Tibial artery (tissue), 4 donors: Measurements from ENCODE around the gene PCNT.

Source experiments
- DNase-seq, 2 donors: peaks; one replicate each; pipeline ENCODE4 v3.0.0-alpha.2; 2019
- H3K27ac ChIP-seq, 2 donors: fragments of 200-600 bp; sonication (generic) in 1 of 2; 1 replicate in 1 of 2; 2 replicates in 1 of 2; pipeline ENCODE4 v1.5.1; 2018 to 2019; ENCODE audit warnings: mild to moderate bottlenecking in 1 of 2
- H3K27me3 ChIP-seq, 2 donors: fragments of 200-600 bp; sonication (generic) in 1 of 2; one replicate each; pipeline versions ENCODE4 v1.5.1 to v1.6.0; 2016 to 2019
- H3K36me3 ChIP-seq, 3 donors: fragments of 200-600 bp; sonication (generic) in 2 of 3; one replicate each; pipeline ENCODE4 v1.5.1; 2016 to 2019; ENCODE audit warnings: mild to moderate bottlenecking in 2 of 3
- H3K4me1 ChIP-seq, 4 donors: fragments of 200-600 bp; sonication (generic) in 2 of 4; 1 replicate in 3 of 4; 2 replicates in 1 of 4; pipeline ENCODE4 v1.5.1; 2016 to 2019
- H3K4me3 ChIP-seq, 2 donors: fragments of 200-600 bp; sonication (generic) in 1 of 2; 1 replicate in 1 of 2; 2 replicates in 1 of 2; pipeline ENCODE4 v1.5.1; 2018 to 2019; ENCODE audit warnings: mild to moderate bottlenecking in 2 of 2
- H3K9me3 ChIP-seq, 3 donors: fragments of 200-600 bp; sonication (generic) in 1 of 3; one replicate each; pipeline ENCODE4 v1.5.1; 2016 to 2019
- intact Hi-C: fragments of 100-400 bp; cut with DNase I; formaldehyde crosslinking; loops from one replicate; pipeline ENCODE4 v1.15.0; 2023; ENCODE audit warnings: low total_unique reads
- TF ChIP-seq, protein P1 (sequence below), 2 experiments: fragments of 200-600 bp in 1 of 2; fragments of 450-650 bp in 1 of 2; IDR thresholded peaks; one replicate each; pipeline ENCODE4 v1.5.1; 2017 to 2019; ENCODE audit warnings: antibody characterized with exemption in 2 of 2, mild to moderate bottlenecking in 1 of 2, moderate library complexity in 1 of 2

Gene PCNT

DNA sequence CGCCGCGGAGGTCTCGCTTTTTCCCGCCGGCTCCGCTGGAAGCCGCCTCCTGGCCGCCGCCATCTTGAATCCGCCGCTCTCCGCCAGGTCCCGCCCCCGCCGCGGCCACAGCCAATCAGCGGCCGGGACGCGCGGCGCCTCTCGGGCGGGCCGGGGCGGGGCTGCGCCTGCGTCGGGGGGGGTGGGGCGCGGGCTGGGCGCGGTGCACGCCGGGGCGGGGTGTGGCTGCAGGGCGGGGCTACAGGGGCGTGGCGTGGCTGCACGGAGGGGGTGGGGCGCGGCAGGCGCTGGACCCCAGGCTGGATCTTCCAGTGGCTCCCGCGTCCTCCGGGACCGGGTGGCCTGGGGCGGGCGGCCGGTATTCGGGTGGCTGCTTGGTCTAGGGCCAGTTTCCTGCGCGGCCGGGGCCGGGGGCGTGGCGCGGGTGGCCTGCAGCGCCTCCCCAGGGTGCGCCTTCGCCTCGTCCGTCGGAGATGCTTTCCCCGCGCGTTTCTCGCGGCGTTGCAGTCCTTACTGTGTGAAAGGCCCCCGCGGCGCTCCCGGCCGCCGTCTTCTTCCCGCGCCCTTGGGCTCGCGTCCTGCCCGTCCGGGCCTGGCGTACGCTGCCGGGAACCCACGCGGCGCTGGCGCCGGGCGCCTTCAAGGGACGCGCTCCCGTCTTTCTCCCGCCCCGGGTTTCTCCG is 575 bp downstream of the PCNT start:
- no peaks in the 10 kb centered on the region for H3K27me3 ChIP-seq
- DNase-seq, result peak; percentile 75 to 91
- no peaks in the 10 kb centered on the region for H3K9me3 ChIP-seq
- TF ChIP-seq, protein P1, sequence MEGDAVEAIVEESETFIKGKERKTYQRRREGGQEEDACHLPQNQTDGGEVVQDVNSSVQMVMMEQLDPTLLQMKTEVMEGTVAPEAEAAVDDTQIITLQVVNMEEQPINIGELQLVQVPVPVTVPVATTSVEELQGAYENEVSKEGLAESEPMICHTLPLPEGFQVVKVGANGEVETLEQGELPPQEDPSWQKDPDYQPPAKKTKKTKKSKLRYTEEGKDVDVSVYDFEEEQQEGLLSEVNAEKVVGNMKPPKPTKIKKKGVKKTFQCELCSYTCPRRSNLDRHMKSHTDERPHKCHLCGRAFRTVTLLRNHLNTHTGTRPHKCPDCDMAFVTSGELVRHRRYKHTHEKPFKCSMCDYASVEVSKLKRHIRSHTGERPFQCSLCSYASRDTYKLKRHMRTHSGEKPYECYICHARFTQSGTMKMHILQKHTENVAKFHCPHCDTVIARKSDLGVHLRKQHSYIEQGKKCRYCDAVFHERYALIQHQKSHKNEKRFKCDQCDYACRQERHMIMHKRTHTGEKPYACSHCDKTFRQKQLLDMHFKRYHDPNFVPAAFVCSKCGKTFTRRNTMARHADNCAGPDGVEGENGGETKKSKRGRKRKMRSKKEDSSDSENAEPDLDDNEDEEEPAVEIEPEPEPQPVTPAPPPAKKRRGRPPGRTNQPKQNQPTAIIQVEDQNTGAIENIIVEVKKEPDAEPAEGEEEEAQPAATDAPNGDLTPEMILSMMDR (IDR thresholded peaks at IDR 0.05), result no peak
- intact Hi-C loops, result loop anchor here (10.0 kb wide), 1 partner anchor 100 kb away; the partner anchor contains the start of gene LSS
- H3K4me1 ChIP-seq, result peaks cover 0 to 27% (median 20%) of the 10 kb centered on the region in 4 donors
- H3K4me3 ChIP-seq, result peak overlapping the region; percentile 70 to 100
- H3K27ac ChIP-seq, result peak overlapping the region; percentile 85 to 99
- peaks cover 9 to 24% (median 9%) of the 10 kb centered on the region in 3 donors for H3K36me3 ChIP-seq

DNA sequence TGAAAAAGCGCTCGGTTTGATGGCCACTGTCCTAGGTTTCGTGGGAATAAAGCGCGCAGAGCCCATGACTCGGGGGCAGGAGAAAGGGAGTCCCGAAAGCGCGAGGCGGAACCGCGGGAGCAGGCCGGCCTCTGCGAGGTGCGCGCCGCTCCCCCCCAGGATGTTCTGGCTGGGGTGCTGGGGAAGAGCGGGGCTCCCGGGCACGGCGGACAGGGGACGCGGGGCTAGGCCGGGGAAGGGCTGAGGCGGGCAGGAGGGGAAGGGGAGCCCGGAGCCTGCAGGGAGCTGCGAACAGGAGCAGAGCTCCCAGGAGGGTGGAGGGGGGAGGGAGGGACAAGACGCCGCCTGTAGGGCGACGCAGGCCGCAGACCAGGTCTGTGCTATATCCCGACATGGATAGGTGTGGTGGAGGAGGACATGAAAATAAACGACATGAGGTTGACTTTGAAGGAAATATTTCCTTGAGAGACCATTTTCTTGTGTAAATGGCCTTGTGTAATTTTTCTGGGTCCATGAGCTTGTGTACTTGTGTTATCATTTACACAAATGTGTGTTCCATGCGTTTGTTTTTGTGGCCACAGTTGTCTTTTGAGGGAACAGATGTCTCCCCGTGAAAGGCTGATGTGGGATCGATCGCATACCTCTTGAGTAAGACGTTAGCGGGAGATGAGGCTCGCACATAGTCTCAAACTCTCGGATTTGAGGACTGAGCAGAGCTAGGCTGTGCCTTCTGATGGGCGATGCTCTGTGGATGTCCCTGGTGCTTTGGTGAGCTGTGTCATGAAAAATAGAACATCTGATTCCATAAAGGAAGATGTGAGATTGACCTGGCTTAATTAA is 1.3 kb downstream of the PCNT start:
- DNase-seq, result peak; percentile 20 to 73
- peak overlapping the region; percentile 70 to 100 for H3K4me3 ChIP-seq
- TF ChIP-seq, protein P1 (IDR thresholded peaks at IDR 0.05), result peak in 1 of 2 experiments; percentile 14
- no peaks in the 10 kb centered on the region for H3K9me3 ChIP-seq
- intact Hi-C loops, result loop anchor here (10.0 kb wide), 1 partner anchor 100 kb away; the partner anchor contains the start of gene LSS
- peaks cover 14 to 30% (median 14%) of the 10 kb centered on the region in 3 donors for H3K36me3 ChIP-seq
- peaks cover 0 to 27% (median 20%) of the 10 kb centered on the region in 4 donors for H3K4me1 ChIP-seq
- no peaks in the 10 kb centered on the region for H3K27me3 ChIP-seq
- H3K27ac ChIP-seq, result peak overlapping the region; percentile 76 to 99

DNA sequence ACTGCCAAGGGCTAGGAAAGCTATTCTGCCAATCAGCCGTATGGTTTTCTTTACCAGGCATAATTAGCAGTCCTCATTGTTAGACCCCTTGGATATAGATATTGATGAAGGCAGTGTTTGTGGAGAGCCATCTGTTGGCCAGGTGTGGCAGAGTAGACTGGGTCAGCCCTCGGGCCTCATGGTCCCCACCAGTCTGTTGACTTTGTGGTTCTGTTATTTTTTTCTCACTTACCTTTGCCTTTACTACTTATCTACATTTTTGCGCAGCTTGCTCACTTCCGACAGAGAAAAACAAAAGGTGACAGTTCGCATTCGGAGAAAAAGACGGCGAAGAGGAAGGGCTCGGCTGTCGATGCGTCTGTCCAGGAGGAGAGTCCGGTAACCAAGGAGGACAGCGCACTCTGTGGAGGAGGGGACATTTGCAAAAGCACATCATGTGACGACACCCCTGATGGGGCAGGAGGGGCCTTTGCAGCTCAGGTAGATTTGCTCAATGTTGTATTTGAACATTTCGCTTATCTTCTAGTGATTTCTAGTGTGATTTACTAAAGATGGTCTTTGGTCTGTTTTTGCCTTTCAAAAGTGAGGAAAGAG is 2.3 kb downstream of the PCNT start:
- H3K4me3 ChIP-seq, result no peak overlapping the region
- H3K4me1 ChIP-seq, result peaks cover 0 to 27% (median 20%) of the 10 kb centered on the region in 4 donors
- peak overlapping the region in 1 of 2 donors; percentile 99 for H3K27ac ChIP-seq
- H3K9me3 ChIP-seq, result no peaks in the 10 kb centered on the region
- intact Hi-C loops, result loop anchor here (10.0 kb wide), 1 partner anchor 101 kb away; the partner anchor contains the start of gene LSS
- TF ChIP-seq, protein P1 (IDR thresholded peaks at IDR 0.05), result no peak
- no peaks in the 10 kb centered on the region for H3K27me3 ChIP-seq
- DNase-seq, result no peak
- peaks cover 17 to 39% (median 20%) of the 10 kb centered on the region in 3 donors for H3K36me3 ChIP-seq

DNA sequence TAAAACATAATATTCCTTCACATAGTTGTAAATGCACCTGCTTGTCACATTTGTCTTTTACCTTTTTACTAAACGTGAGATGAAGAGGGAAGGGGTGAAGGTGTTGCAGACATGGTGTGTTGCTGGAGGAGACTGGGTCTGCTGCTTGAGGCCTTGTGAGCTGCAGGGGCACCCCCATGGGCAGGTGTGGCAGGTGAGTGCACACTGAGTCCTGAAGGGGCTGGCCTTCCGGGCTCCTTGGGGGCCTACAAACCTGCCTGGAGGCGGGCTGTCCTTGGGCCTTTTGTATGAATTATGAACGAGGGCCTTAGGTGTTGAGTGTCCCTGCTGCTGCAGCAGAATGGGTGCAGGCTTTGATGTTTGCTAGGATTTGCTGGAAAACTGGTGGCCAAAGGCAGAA is 3.8 kb downstream of the PCNT start:
- no peak for DNase-seq
- Histone ChIP-seq H3K4me3 (no peak overlapping the region), H3K27me3 (no peaks in the 10 kb centered on the region), H3K4me1 (peaks cover 0 to 17% (median 12%) of the 10 kb centered on the region in 4 donors), H3K27ac (no peak overlapping the region), H3K9me3 (no peaks in the 10 kb centered on the region), H3K36me3 (peaks cover 19 to 47% (median 20%) of the 10 kb centered on the region in 3 donors)
- intact Hi-C loops, result loop anchor here (10.0 kb wide), 1 partner anchor 103 kb away; the partner anchor contains the start of gene LSS
- TF ChIP-seq, protein P1 (IDR thresholded peaks at IDR 0.05), result no peak

DNA sequence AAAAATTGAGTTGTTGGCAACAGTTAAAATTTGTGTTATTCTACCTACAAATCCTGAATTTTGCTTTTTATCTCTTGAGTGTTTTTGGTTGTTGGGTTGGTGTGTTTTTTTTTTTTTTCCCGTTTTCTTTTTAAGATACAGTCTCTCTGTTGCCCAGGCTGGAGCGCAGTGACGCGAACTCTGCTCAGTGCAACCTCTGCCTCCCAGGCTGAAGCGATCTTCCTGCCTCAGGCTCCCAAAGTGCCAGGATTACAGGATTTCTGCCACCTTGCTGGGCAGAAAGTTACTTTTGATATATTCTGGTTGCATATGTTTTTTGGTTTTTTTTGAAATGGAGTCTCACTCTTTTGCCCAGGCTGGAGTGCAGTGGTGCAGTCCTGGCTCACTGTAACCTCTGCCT is 4.2 kb downstream of the PCNT start:
- DNase-seq, result no peak
- H3K36me3 ChIP-seq, result peaks cover 19 to 47% (median 20%) of the 10 kb centered on the region in 3 donors
- intact Hi-C loops, result loop anchor here (10.0 kb wide), 1 partner anchor 103 kb away; the partner anchor contains the start of gene LSS

More for the DNA sequence above, 4.2 kb downstream of the PCNT start:
- Histone ChIP-seq H3K9me3 (no peaks in the 10 kb centered on the region), H3K4me1 (peaks cover 0 to 12% (median 8%) of the 10 kb centered on the region in 4 donors), H3K27me3 (no peaks in the 10 kb centered on the region), H3K27ac (no peak overlapping the region), H3K4me3 (no peak overlapping the region)
- TF ChIP-seq, protein P1 (IDR thresholded peaks at IDR 0.05), result no peak
